ENCODE data around the gene CGB1.

Gene CGB1

GRCh38 chr19:48993175-48994034, 43.3 kb downstream of the CGB1 start, which contains the start of the genes GYS1 and RUVBL2:
Gene GYS1 (minus strand): TSS chr19:48993309. CDS start chr19:48993112, 197 bp downstream.
Gene RUVBL2 (plus strand): TSS chr19:48993887. CDS start chr19:48993912, 25 bp downstream.
- DNase-seq, result peak; percentile 100

GRCh38 chr19:48992581-48993174, 44.0 kb downstream of the CGB1 start:
- peak in 1 of 2 donors; percentile 24 for DNase-seq

- no peak for DNase-seq
These were observed 44.7 kb downstream of the CGB1 start for GRCh38 chr19:48991873-48992580.

GRCh38 chr19:48991011-48991609, 45.6 kb downstream of the CGB1 start:
- DNase-seq, result no peak

- DNase-seq, result no peak
These were observed 46.3 kb downstream of the CGB1 start for GRCh38 chr19:48990400-48990799.

- no peak for DNase-seq
These were observed 46.9 kb downstream of the CGB1 start for GRCh38 chr19:48989701-48990291.

GRCh38 chr19:48988860-48989259, 47.8 kb downstream of the CGB1 start:
- DNase-seq, result no peak

GRCh38 chr19:48988286-48988685, 48.4 kb downstream of the CGB1 start:
- DNase-seq, result no peak

GRCh38 chr19:48987323-48987722, 49.4 kb downstream of the CGB1 start:
- no peak for DNase-seq

- DNase-seq, result no peak
These were observed 50.5 kb downstream of the CGB1 start for GRCh38 chr19:48986211-48986610.

GRCh38 chr19:48985711-48986110, 51.0 kb downstream of the CGB1 start:
- DNase-seq, result no peak

Data from stimulated activated CD4-positive, alpha-beta T cell treated with anti-CD3 and anti-CD28 coated beads, Interleukin-2, amount 100 ng/mL, for 24 hours (primary cell).